ENCODE measurements around the gene DYNLT4.
"Not testable (repeated sequence)": the region's sequence is repeated elsewhere in the genome, so short reads cannot be mapped to it uniquely, and the experiment has no call there.

Gene DYNLT4

DNA sequence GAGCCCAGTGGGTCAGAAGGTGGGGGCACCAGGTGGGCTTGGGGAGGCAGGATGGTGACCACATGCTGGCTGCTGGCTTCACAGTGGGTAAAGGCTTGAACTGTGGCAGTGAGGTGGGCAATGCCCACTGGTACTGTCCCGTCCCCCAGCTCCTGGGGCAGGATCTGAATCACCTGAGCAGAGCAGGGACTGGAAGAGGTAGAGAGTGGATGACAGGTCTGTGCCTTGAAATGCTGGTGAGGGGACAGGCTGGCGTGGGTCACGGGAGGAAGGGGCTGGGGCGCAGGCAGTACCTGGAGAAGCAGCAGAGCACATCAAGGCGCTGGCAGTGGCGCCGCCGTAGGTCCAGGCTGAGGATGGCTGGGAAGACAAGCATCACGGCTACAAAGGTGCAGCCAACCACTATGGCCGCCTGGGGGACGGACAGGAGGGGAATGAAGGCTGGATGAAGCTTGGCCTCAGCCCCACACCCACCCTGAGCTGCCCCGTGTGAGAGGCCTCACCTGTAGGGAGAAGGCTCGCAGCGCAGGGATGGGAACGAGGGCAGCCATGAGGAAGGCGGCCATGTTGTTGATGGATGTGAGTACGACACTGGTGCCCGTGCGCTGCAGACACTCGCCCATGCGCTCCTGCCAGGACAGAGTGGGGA lies 21.0 kb upstream of the DYNLT4 start:
- no peak for DNase-seq

DNA sequence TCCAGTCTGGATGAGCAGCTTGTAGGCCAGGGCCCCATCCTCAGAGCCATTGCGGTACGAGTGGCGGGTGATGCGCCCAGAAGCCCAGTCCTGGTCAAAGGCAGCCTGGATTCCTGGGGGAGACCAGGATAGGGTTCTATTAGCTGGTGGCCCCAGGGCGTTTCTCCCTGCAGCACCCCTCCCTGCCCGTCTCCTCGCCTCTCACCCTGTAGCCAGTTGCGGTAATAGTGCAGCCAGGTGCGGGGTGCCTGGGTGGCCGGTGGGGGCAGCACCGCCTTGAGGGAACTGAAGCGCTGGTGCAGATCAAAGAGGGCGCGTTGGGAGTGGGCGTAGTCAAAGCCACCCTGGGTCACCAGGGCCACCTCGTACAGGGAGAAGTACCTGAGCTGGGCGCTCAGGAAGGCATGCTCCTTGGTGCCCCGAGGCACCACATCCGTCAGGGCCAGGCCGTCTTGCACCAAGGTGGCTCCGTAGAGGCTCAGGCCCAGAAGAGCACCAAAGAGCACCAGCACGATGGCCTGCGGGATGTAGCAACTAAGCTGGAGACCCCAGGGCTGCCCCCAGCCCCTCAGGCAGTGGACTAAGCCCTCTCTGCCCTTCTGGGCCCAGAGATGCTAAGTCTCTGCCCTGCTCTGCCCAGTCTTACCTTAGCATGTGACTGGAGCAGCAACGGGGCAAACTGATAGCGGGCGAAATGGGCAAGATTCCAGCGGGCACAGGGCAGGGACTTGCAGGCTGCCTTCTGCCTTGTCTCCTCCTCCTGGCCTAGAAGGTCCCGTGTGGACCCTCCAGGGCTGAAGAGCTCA lies 20.2 kb upstream of the DYNLT4 start:
- no peak for DNase-seq

DNA sequence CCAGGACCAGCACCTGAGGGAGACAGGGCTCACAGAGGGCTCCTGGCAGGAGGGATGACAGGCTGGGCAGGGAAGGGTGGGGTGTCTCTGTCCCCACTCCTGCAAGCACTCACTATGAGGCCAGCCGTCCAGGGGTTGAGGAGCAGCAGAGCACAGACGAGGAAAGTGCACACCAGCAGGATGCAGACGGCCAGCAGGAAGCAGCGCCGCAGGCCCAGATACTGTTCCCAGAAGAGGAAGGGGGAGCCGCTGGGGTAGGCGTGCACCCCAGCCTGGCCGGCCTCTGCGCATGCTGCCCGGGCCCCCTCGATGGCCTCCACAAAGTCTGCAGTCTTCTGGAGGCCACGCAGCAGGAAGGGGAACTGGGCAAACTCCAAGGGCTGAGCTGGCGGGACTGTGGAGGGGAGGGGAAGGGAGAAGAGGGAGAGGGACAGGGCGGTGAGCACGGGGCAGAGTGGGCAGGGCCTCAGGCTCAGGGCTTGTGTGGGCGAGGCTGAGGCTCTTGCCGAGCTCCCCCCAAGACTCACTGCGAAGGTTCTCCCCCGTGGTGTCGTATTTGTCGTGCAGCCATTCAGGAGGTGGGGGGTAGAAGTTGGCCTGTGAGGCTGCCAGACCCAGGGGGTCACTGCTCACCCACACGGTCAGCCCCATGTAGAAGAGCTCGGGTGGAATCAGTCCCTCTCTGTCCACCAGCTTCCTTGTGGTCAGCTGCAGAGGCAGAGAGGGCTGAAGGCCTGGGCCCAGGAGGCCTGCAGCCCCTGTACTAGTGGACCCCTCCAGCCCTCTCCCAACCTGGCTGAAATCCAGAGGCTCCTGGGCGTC lies 19.4 kb upstream of the DYNLT4 start:
- no peak for DNase-seq

GRCh38 chr1:44824392-44824791 lies 17.2 kb upstream of the DYNLT4 start:
- DNase-seq, result not testable (repeated sequence)

- no peak for DNase-seq
Measured at GRCh38 chr1:44822981-44823451, 15.9 kb upstream of the DYNLT4 start.

DNA sequence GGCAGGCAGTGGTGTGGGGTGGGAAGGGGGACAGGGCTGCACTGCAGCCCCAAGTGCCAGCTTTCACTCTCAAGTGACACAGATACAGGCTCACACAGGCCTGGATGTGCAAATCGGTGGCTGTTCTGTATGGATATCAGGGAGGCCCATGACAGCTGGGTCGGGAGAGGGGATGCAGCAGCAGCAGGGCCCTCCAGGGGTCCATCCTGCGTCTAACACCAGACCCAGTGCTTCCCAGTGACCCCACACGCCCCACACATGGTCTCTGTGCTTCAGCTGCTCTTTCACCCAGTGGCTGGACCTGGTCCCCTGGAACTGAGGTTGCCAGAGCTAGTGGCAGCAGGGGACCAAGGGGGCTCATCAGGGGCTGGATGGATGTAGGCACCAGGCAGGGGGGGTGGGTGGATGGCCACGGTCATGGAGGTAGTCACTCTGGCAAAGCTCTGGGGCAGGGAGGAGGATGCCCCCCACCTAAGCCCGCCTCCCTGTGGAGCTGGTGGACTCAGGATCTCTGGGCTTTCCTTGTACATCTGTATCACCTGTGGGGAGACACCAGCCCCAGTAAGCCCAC lies 15.1 kb upstream of the DYNLT4 start:
- DNase-seq, result no peak

GRCh38 chr1:44821240-44821715 lies 14.1 kb upstream of the DYNLT4 start:
- no peak for DNase-seq

DNA sequence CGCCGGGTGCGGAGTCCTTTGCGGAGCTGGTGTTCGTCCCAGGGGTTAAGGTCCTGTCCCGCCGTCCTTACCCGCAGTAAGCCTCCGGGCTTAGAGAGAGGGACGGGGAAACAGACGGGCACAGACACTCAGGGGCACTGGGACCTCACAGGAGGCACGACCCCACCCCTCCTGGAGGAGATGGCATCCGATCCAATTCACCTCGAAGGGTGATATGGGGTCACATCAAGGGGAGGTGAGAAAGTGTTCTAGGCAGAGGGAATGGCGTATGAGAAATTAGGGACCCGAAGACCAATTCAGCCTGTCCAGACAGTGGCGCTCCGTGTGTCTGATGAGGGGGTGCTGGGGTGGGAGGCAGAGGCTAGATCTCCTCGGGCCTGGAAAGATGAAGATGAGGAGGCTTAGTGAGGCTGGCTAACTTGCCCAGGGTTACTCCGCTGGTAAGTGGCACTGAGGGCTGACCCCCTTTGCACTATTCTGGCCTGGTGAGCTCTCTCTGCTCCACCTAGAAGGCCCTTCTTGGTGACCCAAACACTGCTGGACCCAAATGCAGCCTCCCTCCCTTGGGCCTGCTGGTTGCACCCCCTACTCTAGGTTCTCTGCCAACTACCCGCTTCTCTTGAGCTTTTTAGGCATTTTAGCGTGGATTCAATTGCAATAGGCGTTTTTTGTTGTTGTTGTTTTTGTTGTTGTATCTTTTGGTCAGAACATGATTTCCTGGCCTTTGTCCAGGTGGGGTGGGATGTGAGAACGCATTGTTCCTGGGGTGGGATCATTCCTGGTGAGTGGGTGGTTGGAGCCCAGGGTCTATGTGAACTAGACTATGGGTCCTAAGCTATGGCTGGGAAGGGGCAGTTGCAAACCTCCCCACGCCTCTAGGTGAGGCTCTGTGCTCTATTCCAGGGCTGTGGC lies 13.4 kb upstream of the DYNLT4 start:
- peak in 1 of 2 donors; percentile 11 for DNase-seq

DNA sequence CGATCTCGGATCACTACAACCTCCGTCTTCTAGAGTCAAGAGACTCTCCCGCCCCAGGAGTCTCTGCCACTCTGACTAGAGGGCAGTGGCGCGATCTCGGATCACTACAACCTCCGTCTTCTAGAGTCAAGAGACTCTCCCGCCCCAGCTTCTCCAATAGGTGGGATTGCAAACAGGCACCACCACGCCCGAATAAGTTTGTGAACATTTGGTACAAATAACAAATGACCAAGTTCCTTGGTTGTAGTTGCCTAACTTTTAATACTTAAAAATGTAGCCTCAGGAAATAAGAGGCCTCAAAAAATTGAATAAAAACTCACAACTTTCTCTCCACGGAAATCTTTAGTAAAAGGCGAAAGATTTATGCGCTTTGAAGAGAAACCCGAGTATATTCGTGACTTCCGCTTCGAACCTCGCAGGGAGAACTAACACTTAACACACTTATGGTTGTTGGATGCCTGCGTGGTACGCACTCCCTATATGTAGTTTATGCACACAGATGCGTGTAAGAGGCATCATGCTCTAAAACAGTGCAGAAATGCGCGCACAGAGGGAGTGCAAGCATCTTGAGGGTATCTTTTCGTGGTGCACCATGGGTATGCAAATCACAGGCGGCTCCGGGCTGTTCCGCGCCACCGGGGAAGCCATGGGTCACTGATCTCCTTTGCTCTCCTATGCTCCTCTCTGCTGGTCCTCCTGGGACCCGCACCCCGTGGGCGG lies 12.6 kb upstream of the DYNLT4 start:
- peak; percentile 82 to 84 for DNase-seq

GRCh38 chr1:44819196-44819607 lies 12.1 kb upstream of the DYNLT4 start:
- DNase-seq, result no peak

DNA sequence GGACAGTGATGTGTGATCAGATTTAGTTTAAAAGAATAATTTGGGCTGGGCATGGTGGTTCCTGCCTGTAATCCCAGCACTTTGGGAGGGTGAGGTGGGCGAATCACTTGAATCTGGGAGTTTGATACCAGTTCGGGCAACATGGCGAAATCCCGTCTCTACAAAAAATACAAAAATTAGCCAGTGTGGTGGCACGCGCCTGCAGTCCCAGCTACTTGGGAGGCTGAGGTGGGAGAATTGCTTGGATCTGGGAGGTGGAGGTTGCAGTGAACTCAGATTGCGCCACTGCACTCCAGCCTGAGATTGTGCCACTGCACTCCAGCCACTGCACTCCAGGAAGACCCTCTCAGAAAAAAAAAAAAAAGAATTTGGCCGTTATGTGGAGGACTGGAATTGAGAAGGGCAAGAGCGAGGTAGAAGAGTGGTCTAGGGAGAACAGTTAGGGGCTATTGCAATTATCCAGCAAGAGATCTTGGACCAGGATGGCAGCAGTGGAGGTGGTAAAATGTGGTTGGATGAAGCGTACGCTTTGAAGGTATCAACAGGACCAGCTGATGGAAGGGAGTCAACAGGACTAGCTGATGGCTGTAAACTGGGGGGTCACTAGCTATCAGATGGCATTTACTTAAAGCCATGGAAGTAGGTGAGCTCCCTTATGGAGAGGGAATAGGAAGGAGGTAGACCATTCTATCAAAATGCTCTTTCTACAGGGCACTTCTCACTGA lies 10.8 kb upstream of the DYNLT4 start:
- DNase-seq, result no peak

GRCh38 chr1:44817307-44817706 lies 10.2 kb upstream of the DYNLT4 start:
- DNase-seq, result no peak

GRCh38 chr1:44815926-44816325 lies 8.8 kb upstream of the DYNLT4 start:
- DNase-seq, result not testable (repeated sequence)

- DNase-seq, result no peak
Measured at GRCh38 chr1:44812822-44813543, 5.8 kb upstream of the DYNLT4 start.

DNA sequence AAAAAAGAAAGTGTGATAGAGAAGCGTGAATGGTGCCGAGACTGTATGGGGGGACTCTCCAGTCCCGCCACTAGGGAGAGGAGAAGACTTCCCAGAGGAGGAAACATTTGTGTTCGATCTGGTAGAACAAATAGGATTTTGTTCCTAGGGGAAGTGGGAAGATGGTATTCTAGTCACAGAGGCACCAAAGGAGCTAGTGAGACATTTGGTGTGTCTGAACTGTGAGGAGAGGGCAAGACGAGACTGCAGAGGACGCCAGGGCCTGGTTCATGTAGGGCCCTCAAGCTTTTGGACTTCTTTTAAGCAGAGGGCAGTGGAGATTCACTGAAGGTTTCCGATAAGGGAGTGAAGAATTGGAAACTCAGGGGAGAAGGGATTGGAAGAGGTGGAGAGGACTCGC lies 4.1 kb upstream of the DYNLT4 start:
- no peak for DNase-seq

GRCh38 chr1:44810762-44811105 lies 3.6 kb upstream of the DYNLT4 start:
- not testable (repeated sequence) for DNase-seq

DNA sequence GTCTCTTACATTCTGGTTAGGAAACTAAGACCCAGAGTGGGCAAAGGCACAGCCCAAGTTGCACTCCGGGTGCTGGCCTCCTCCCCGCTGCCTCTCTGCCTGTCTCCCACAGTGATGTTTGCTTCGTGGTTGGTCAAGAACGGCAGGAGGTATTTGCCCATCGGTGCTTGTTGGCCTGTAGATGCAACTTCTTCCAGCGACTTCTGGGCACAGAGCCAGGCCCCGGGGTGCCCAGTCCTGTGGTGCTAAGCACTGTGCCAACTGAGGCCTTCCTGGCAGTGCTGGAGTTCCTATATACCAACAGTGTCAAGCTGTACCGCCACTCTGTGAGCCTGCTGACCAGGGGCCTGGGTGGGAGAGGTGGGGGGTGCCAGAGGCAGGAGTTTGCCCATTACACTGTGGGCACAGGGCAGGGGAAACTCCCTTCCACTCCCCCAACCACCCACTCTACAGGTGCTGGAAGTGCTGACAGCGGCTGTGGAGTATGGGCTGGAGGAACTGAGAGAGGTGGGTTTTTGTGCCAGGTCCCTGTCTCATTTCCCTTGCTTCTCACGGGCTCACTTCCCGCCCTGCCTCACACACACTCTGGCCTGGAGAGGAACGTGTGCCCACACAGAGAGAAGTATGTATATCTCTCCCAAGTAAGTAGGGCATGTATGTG lies 3.1 kb upstream of the DYNLT4 start:
- peak; percentile 52 to 57 for DNase-seq

DNA sequence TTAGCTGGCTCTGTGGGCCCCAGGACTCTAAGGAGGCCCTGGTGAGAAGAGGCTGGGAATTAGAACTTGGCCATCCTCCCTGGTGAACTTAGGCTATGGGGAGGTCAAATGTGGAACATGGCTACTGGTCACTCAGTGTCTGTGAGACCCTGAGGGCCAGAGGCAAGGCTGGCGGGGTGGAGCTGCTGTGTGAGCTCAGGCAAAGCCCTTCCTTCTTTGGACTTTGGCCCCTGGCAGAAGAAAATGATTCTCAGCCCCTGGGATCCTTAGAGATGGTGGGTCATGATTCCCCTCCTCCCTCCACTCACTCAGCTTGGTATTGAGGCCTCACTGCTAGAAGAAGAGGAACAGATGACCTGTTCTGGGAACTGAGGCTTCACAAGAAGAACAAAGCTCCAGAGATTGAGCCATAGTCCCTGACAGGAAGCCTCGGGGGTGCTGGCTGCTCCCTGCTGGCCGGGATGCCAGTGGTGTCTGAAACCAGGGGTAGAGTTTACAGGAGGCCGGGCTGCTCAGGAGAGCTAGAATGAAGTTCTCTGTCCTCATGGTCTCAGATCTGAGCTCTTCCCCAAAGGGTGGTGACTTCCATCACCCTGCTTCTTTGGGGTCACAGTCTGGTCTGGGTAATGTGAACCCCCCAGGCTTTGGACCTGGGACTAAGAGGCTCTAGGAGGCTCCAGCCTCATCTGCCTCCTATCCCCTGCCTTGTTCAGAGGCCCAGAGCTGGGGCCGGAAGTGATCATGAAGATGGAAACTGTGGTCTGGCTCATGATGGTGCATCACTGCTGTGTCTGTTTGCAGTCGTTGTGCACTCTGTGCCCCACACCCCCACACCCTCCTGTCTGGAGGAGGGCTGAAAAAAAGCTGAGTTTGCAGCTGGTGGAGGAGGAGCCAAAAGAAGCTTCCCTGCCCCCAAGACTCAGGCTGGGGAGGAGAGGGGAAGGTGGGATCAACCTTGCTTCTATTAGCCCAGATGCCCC lies 2.1 kb upstream of the DYNLT4 start:
- DNase-seq, result peak; percentile 86 to 89
